GM23338 (cell line): ENCODE results near the gene ESM1. TPM values are rescaled to one million over a fixed set of nuclear protein-coding genes. Genes with fewer than 3 reads are reported as not detected.

Experiments used
- ATAC-seq: fragments of 200-7000 bp; cut with Tn5 transposase; 3 replicates; pipeline ENCODE4 v1.9.1; 2020
- DNase-seq: peaks from one replicate; pipeline ENCODE4 v3.0.0-alpha.2; 2015; ENCODE audit warnings: low spot score
- H2AFZ ChIP-seq: fragments of 200-600 bp; sonication (generic); 2 replicates; pipeline ENCODE4 v1.8.0; 2016; ENCODE audit warnings: antibody characterized with exemption, mild to moderate bottlenecking, moderate library complexity
- H3F3A ChIP-seq: fragments of 200-600 bp; sonication (generic); replicated peaks from 2 replicates; pipeline ENCODE4 v1.8.0; 2017; ENCODE audit warnings: antibody characterized with exemption, mixed run types, low read depth
- H3K27ac ChIP-seq: fragments of 200-600 bp; sonication (generic); 2 replicates; pipeline ENCODE4 v1.6.1; 2016; ENCODE audit warnings: low read depth
- H3K27me3 ChIP-seq: fragments of 200-600 bp; sonication (generic); 2 replicates; pipeline ENCODE4 v1.8.0; 2016; ENCODE audit warnings: mild to moderate bottlenecking, mixed run types, moderate library complexity; ENCODE audit not compliant: insufficient read depth
- H3K36me3 ChIP-seq: fragments of 200-600 bp; sonication (generic); 2 replicates; pipeline ENCODE4 v1.8.0; 2016; ENCODE audit warnings: mild to moderate bottlenecking; ENCODE audit not compliant: insufficient read depth
- H3K4me1 ChIP-seq: fragments of 200-600 bp; sonication (generic); 2 replicates; pipeline ENCODE4 v1.8.0; 2016; ENCODE audit warnings: mild to moderate bottlenecking, moderate library complexity; ENCODE audit not compliant: insufficient read depth
- H3K4me2 ChIP-seq: fragments of 200-600 bp; sonication (generic); 2 replicates; pipeline ENCODE4 v1.7.1; 2017; ENCODE audit warnings: mixed run types
- H3K4me3 ChIP-seq: fragments of 200-600 bp; sonication (generic); 2 replicates; pipeline ENCODE4 v1.6.1; 2016; ENCODE audit warnings: mixed run types
- H3K79me2 ChIP-seq: fragments of 200-600 bp; sonication (generic); replicated peaks from 2 replicates; pipeline ENCODE4 v1.8.0; 2017; ENCODE audit warnings: mild to moderate bottlenecking; ENCODE audit not compliant: insufficient read depth
- H3K9me2 ChIP-seq: fragments of 200-600 bp; sonication (generic); 2 replicates; pipeline ENCODE4 v1.8.0; 2017; ENCODE audit not compliant: insufficient read depth
- H4K20me1 ChIP-seq: fragments of 200-600 bp; sonication (generic); replicated peaks from 2 replicates; pipeline ENCODE4 v1.8.0; 2017; ENCODE audit warnings: mild to moderate bottlenecking; ENCODE audit not compliant: insufficient read depth
- H3K27ac Mint-ChIP-seq: 2 replicates; pipeline ENCODE4 v1.8.0; 2020; ENCODE audit warnings: inconsistent platforms, mild to moderate bottlenecking, moderate library complexity, mixed read lengths
- H3K27me3 Mint-ChIP-seq: 3 replicates; pipeline ENCODE4 v1.8.0; 2022; ENCODE audit warnings: low read depth, mild to moderate bottlenecking, moderate library complexity, mixed read lengths, inconsistent platforms; ENCODE audit not compliant: insufficient read depth, poor library complexity
- H3K36me3 Mint-ChIP-seq: 3 replicates; pipeline ENCODE4 v1.8.0; 2021; ENCODE audit warnings: low read depth, mild to moderate bottlenecking, inconsistent platforms, moderate library complexity, mixed read lengths
- H3K4me1 Mint-ChIP-seq: 3 replicates; pipeline ENCODE4 v1.8.0; 2020; ENCODE audit warnings: mild to moderate bottlenecking, inconsistent platforms, mixed read lengths
- H3K4me3 Mint-ChIP-seq: 3 replicates; pipeline ENCODE4 v1.8.0; 2021; ENCODE audit warnings: moderate library complexity, mild to moderate bottlenecking, inconsistent platforms, mixed read lengths
- H3K9me3 Mint-ChIP-seq: 3 replicates; pipeline ENCODE4 v1.8.0; 2020; ENCODE audit warnings: moderate library complexity, mild to moderate bottlenecking, inconsistent platforms, mixed read lengths
- CREB1 ChIP-seq: fragments of 250-450 bp; sonication (Bioruptor Pico); IDR thresholded peaks from 2 replicates; pipeline ENCODE4 v1.5.0; 2020; ENCODE audit warnings: low read depth, mild to moderate bottlenecking, moderate library complexity
- CTCF ChIP-seq, 2 experiments: fragments of 200-600 bp in 1 of 2; sonication (generic) in 1 of 2; conservative IDR thresholded peaks; 2 replicates each; pipeline versions ENCODE4 v1.5.1 to v1.6.1; 2016 to 2017; ENCODE audit warnings: antibody characterized with exemption in 2 of 2, low read depth in 2 of 2, mild to moderate bottlenecking in 2 of 2, moderate library complexity in 1 of 2
- ETS1 ChIP-seq: IDR thresholded peaks from 2 replicates; pipeline ENCODE4 v1.6.1; 2016; ENCODE audit warnings: antibody characterized with exemption
- EZH2 ChIP-seq: fragments of 200-600 bp; sonication (generic); IDR thresholded peaks from one replicate; pipeline ENCODE4 v1.8.0; 2017; ENCODE audit warnings: antibody characterized with exemption, mild to moderate bottlenecking, low read depth; ENCODE audit not compliant: unreplicated experiment
- EZH2phosphoT487 ChIP-seq: fragments of 200-600 bp; sonication (generic); IDR thresholded peaks from one replicate; pipeline ENCODE4 v1.8.1; 2018; ENCODE audit warnings: antibody characterized with exemption; ENCODE audit not compliant: unreplicated experiment
- JUNB ChIP-seq: IDR thresholded peaks from one replicate; pipeline ENCODE4 v1.6.1; 2016; ENCODE audit warnings: antibody characterized with exemption; ENCODE audit not compliant: unreplicated experiment
- NANOG ChIP-seq: IDR thresholded peaks from 2 replicates; pipeline ENCODE4 v1.6.1; 2016; ENCODE audit warnings: antibody characterized with exemption, borderline replicate concordance
- POLR2AphosphoS5 ChIP-seq: IDR thresholded peaks from 2 replicates; pipeline ENCODE4 v1.6.1; 2016; ENCODE audit warnings: antibody characterized with exemption, low read depth
- REST ChIP-seq: IDR thresholded peaks from one replicate; pipeline ENCODE4 v1.6.1; 2018; ENCODE audit warnings: antibody characterized with exemption; ENCODE audit not compliant: unreplicated experiment
- STAT1 ChIP-seq: IDR thresholded peaks from one replicate; pipeline ENCODE4 v1.6.1; 2016; ENCODE audit warnings: antibody characterized with exemption; ENCODE audit not compliant: unreplicated experiment
- ZNF114 ChIP-seq: fragments of 250-450 bp; sonication (Bioruptor Pico); IDR thresholded peaks from 2 replicates; pipeline ENCODE4 v1.5.0; 2020; ENCODE audit warnings: mild to moderate bottlenecking, moderate library complexity
- ZNF331 ChIP-seq: fragments of 250-450 bp; sonication (Bioruptor Pico); IDR thresholded peaks from 2 replicates; pipeline ENCODE4 v1.5.0; 2020; ENCODE audit warnings: low read depth, mild to moderate bottlenecking, moderate library complexity
- ZNF462 ChIP-seq: fragments of 250-450 bp; sonication (Bioruptor Pico); IDR thresholded peaks from 2 replicates; pipeline ENCODE4 v1.5.0; 2020; ENCODE audit warnings: mild to moderate bottlenecking, moderate library complexity
- polyA plus RNA-seq: library from polyadenylated mRNA; unstranded; fragments of >200 nt; fragmentation: Nextera tagmentation; extraction: Ambion mirVana; gene quantifications from 2 replicates; pipeline ENCODE4 v1.2.1, GENCODE V29; 2016
- total RNA-seq: library from RNA; depleted of rRNA; stranded (reverse); fragments of >200 nt; shearing (Covaris generic); gene quantifications from 2 replicates; pipeline ENCODE4 v1.2.3, GENCODE V29; 2014

ESM1 gene
- total and polyA plus RNA-seq, 2 experiments from 2014 or later = 0.14 TPM; not detected in 1

GRCh38 chr5:55031492-55031891 lies 46.1 kb upstream of the ESM1 start (continued):
- no peak for TF ChIP-seq REST
- no peak for TF ChIP-seq ZNF331 (CRISPR knock-in tag)

GRCh38 chr5:55030676-55031369 lies 45.4 kb upstream of the ESM1 start:
- no peaks in the 10 kb centered on the region for H3K27me3 Mint-ChIP-seq
- no peaks in the 10 kb centered on the region for H3K36me3 Mint-ChIP-seq
- H3K9me2 ChIP-seq = no peaks in the 10 kb centered on the region
- H3K9me3 Mint-ChIP-seq = no peaks in the 10 kb centered on the region
- no peak overlapping the region for H3K27ac Mint-ChIP-seq
- peak overlapping the region; percentile 69; the same call in 1 of the 2 replicates for H2AFZ ChIP-seq
- TF ChIP-seq JUNB (no peak), ZNF331 (CRISPR knock-in tag) (no peak), EZH2phosphoT487 (no peak), POLR2AphosphoS5 (no peak), CTCF (conservative IDR thresholded peaks at IDR 0.05; ENCODE audit: low read depth in 2 of 2) (no peak), NANOG (no peak), ZNF114 (CRISPR knock-in tag) (no peak), ZNF462 (CRISPR knock-in tag) (no peak), STAT1 (no peak), ETS1 (no peak), EZH2 (no peak), CREB1 (no peak)
- no peak overlapping the region for H3K4me3 ChIP-seq
- no peaks in the 10 kb centered on the region for H3F3A ChIP-seq
- no peak overlapping the region for H3K27ac ChIP-seq
- no peak overlapping the region for H3K4me2 ChIP-seq
- DNase-seq (no peak), ATAC-seq (no peak)
- H4K20me1 ChIP-seq = no peaks in the 10 kb centered on the region
- no peaks in the 10 kb centered on the region for H3K79me2 ChIP-seq
- H3K4me1 ChIP-seq = peaks cover 5% of the 10 kb centered on the region
- H3K27me3 ChIP-seq = no peaks in the 10 kb centered on the region
- no peak overlapping the region for H3K4me3 Mint-ChIP-seq
- peaks cover 12% of the 10 kb centered on the region for H3K4me1 Mint-ChIP-seq
- H3K36me3 ChIP-seq = no peaks in the 10 kb centered on the region
